ENCODE data around the gene VTI1A.
A peak's percentile ranks its signal among the peaks of the same experiment; 100 is the strongest.

The VTI1A gene

GRCh38 chr10:112615269-112615668 is 168.3 kb downstream of the VTI1A start:
- no peak for DNase-seq (ENCODE audit: low read depth)
- TF ChIP-seq CTCF (conservative IDR thresholded peaks at IDR 0.05; ENCODE audit: low read length): no peak

DNA sequence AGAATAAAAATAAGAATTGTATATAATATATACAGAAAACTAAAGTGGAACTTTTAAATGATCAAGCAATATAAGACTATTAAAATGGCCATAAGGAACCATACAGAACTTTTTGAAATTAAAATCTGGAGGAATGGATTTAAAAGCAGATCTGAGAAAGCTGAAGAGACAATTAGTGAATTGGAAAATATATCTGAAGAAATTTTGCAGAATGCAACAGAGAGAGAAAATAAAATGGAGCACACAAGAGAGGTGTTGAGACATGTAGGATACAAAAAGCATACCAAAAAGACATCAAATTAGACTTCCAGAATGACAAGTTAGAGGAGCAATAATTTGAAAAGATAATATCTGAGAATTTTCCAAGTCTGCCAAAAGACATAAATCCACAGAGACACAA is 169.6 kb downstream of the VTI1A start:
- no peak overlapping the region for H3K4me3 ChIP-seq (ENCODE audit: low read length)
- no peak for DNase-seq (ENCODE audit: low read depth)
- no peak for TF ChIP-seq CTCF (conservative IDR thresholded peaks at IDR 0.05; ENCODE audit: low read length)

More at GRCh38 chr10:112615269-112615668, 168.3 kb downstream of the VTI1A start:
- H3K4me3 ChIP-seq (ENCODE audit: low read length): no peak overlapping the region

- no peak for DNase-seq (ENCODE audit: low read depth)
- H3K4me3 ChIP-seq (ENCODE audit: low read length): no peak overlapping the region
- TF ChIP-seq CTCF (conservative IDR thresholded peaks at IDR 0.05; ENCODE audit: low read length): no peak
These were observed 171.8 kb downstream of the VTI1A start for GRCh38 chr10:112618814-112619213.

- TF ChIP-seq CTCF (conservative IDR thresholded peaks at IDR 0.05; ENCODE audit: low read length): no peak
- H3K4me3 ChIP-seq (ENCODE audit: low read length): no peak overlapping the region
- DNase-seq (ENCODE audit: low read depth): no peak
These were observed 172.5 kb downstream of the VTI1A start for GRCh38 chr10:112619556-112619955.

DNA sequence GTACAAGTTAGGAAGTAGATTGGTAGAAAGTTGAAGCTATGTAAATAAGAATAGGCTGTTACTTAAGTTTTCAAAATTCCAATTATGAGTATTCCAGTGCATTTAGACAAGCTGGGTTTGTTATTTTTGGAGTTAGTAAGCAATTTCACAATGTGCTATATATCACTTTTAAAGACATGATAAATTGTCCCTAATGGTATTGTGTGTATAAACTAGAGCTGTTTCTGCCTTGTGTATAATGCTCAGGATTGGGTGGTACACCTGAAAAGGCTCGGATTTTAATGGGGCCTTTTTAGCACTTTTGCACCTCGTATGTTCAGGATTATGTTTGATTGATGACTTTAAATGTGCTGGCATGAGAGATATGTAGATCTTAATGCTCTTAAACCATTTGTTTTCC is 175.8 kb downstream of the VTI1A start:
- no peak overlapping the region for H3K4me3 ChIP-seq (ENCODE audit: low read length)
- no peak for TF ChIP-seq CTCF (conservative IDR thresholded peaks at IDR 0.05; ENCODE audit: low read length)
- peak; percentile 43 for DNase-seq (ENCODE audit: low read depth)

DNA sequence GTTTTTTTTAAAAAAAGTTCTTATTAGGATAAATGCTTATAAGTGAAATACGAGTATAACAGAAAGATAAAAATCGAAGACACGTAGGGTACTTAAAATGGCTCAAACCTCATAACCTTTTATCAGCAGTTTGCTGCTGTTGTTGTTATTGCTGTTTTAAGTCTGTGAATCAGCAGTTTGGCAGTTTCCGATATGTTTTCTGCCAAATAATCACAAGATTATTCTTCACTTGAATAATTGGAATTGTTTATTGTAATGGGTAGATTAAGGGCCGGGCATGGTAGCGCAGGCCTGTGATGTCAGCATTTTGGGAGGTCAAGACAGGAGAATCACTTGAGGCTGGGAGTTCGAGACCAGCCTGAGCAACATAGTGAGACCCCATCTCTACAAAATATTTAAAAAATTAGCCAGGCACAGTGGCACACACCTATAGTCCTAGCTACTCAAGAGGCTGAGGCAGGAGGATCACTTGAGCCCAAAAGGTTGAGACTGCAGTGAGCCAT is 177.6 kb downstream of the VTI1A start:
- TF ChIP-seq CTCF (conservative IDR thresholded peaks at IDR 0.05; ENCODE audit: low read length): no peak
- peak; percentile 7 for DNase-seq (ENCODE audit: low read depth)
- H3K4me3 ChIP-seq (ENCODE audit: low read length): no peak overlapping the region

DNA sequence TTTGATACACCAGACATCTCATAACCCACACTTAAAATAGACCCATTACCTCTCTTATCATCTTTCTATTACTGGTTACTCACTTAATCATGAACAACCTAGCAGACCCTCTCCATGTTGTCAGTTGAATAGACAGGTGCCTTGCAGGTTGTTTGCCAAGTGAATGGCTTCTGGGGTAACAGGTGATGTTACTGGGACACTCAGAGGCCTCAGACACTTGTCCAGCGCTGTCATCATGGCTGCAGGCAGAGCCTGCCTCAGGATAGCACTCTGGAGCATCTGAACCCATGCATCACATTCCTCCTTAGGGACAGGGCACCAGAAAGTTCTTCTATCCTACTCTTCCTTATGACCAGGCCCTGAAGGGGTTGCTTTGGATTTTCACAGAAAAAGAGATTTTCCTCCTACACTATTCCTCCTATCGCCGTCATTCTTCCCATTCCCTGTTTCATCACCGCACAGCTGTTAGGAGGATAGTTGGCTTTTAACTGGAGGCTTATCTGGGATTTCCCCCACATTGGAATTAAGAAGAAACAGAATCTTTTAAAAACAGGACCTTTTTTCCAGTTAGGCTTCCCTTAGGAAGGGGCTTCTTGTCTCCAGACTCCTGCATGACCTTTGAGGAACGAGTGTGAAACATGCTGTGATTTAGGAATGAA is 182.1 kb downstream of the VTI1A start:
- H3K4me3 ChIP-seq (ENCODE audit: low read length): no peak overlapping the region
- no peak for TF ChIP-seq CTCF (conservative IDR thresholded peaks at IDR 0.05; ENCODE audit: low read length)
- DNase-seq (ENCODE audit: low read depth): no peak

All from AG10803 (cell line).